GM18861 (cell line): ENCODE results near the gene PPP1R13L.
A peak's percentile ranks its signal among the peaks of the same experiment; 100 is the strongest.

Experiments
- ATAC-seq: cut with Tn5 transposase; IDR thresholded peaks from one replicate; pipeline ENCODE4 v1.9.1; 2021; ENCODE audit not compliant: unreplicated experiment

PPP1R13L gene

GRCh38 chr19:45370410-45371204 lies 34.3 kb downstream of the PPP1R13L start, which contains the start of gene ERCC2:
ERCC2 (minus strand) TSS chr19:45370573; CDS start chr19:45370540, 33 bp downstream.
- ATAC-seq, result peak; percentile 95

DNA sequence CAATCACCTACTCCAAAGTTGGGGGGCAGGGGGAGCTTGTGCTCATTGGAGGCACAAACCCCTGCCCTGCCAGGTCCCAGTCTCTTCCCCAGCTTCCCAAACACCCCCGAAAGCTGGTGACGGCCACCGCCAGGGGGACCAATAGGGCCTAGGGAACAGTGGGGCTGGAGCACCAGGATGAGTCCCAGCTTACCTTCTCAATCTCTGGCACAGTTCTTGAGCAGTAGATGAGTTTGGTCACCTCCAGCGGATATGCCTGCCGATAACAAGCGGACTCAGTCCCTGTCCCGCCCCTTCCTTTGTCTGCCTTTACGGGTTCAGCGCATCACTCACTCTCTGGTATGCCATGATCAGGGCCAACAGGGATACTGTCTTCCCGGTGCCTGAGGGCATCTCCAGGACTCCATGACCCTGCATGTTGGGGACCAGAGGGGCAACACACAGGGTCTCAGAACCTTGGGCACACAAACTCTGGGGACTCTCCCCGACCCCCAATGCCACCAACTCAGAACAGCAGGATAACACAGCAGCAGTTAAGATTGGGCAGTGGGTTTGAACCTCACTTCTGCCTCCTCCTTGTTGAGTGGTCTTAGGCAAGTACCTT lies 36.0 kb downstream of the PPP1R13L start:
- no peak for ATAC-seq

DNA sequence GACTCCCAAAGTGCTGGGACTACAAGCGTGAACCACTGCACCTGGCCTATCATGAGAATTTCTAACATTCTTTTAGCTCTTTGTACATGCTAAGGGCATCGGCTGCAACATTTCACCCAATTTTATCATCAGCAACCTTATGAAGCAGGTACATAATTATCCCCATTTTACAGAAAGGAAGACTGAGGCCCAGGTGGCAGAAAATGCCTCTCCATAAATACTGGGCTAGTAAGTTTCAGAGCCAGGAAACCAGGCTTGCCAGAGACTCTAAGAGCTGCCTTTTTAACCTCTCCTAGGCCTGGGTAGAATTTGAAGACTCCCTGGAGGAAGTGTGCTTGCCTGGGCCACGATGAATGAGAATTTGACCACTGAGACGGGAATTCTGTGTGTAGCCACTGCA lies 36.7 kb downstream of the PPP1R13L start:
- ATAC-seq, result no peak

- ATAC-seq, result no peak
Observed at GRCh38 chr19:45364696-45365095, 40.2 kb downstream of the PPP1R13L start.

DNA sequence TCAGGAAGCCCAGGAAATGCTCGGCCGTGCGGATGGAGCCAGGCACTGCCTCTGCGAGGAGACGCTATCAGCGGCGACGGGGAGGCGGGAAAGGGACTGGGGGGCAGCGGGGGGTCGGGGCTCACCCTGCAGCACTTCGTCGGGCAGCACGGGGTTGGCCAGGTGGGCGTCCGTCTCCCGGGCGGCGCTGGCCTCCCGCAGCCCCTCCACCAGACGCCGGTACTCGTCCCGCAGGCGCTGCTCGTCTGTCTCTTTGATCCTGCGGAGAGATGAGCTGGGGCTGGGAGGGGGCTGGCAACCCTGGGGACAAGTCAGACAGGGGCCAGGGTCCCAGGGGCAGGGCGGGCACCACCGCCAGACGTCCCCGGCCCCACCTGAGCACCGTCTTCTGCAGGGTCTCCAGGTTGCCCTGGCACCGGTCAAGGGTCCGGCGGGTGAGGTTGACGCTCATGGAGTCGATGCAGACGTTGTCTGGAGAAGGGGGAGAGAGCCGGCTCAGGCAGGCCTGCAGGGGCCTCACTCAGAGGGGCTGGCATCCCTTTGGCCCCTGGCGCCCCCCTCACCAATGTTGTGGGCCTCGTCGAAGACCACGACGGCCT lies 40.9 kb downstream of the PPP1R13L start:
- ATAC-seq, result no peak

- ATAC-seq, result no peak
Observed at GRCh38 chr19:45362291-45362690, 42.6 kb downstream of the PPP1R13L start.

- no peak for ATAC-seq
Observed at GRCh38 chr19:45361608-45362007, 43.3 kb downstream of the PPP1R13L start.

- ATAC-seq, result no peak
Observed at GRCh38 chr19:45358213-45358792, 46.6 kb downstream of the PPP1R13L start.

GRCh38 chr19:45357445-45357783 lies 47.5 kb downstream of the PPP1R13L start:
- no peak for ATAC-seq

DNA sequence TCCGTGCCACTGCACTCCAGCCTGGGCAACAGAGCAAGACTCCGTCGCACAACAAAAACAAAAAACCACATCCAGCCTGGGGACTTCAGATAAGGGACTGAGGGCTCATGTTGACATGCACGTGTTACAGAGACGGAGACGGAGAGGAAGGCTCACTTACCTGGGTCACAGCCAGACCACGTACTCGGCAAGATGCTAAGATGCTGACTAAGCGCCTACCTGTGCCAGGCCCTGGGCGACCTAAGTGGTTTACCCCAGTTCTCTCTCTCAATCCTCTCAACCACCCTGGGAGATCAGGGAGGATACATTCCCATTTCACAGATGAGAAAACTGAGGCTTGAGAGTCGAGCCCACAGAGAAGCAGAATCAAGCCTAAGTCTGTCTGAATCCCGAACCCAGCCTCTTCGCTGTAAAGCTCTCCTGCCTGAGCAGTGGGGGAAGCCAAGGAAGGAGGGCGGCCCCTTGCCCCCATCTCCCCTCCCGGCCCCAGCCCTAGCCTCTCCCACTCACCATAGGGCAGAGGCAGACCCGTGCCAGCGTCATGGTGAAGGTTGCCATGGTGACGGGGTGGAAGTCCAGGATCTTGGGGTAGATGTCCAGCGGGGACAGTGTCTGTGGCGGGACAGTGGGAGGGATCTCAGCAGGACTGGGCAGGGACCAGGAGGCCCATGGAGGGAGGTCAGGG lies 48.0 kb downstream of the PPP1R13L start:
- no peak for ATAC-seq

- no peak for ATAC-seq
Observed at GRCh38 chr19:45355910-45356309, 49.0 kb downstream of the PPP1R13L start.

GRCh38 chr19:45355402-45355801 lies 49.5 kb downstream of the PPP1R13L start:
- ATAC-seq, result no peak

DNA sequence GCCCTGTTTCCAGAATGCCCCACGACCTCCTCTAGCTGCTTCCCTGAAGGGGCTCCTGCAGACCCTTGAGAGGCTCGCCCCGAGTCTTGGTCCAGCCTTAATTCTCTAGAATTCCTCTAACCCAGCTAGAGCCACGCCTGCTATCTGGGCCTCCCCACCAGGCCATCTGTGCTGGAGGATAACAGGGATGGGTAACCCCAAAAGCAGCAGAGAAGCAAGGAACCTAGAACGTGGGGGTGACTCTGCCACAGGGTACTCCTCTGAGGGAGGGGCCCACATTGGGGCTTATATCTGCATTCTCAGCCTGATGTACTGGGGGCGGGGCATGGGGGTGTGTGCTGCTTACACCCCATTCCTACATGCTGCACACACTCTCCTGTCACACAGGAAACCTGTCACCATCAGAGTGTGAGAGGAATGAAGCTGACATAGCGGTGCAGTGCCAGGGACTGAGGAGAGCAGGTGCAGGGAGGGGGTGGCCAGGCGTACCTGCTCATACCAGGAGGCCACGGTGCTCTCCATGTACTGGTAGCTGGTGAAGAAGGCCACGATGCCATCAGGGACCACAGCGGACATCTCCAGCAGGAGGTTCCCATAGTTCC lies 50.5 kb downstream of the PPP1R13L start:
- ATAC-seq, result no peak

GRCh38 chr19:45352914-45353796 lies 51.7 kb downstream of the PPP1R13L start:
- no peak for ATAC-seq

- ATAC-seq, result no peak
Observed at GRCh38 chr19:45352471-45352870, 52.4 kb downstream of the PPP1R13L start.

- no peak for ATAC-seq
Observed at GRCh38 chr19:45352062-45352461, 52.8 kb downstream of the PPP1R13L start.

GRCh38 chr19:45351401-45351952 lies 53.4 kb downstream of the PPP1R13L start:
- no peak for ATAC-seq

GRCh38 chr19:45350477-45351058 lies 54.3 kb downstream of the PPP1R13L start:
- ATAC-seq, result no peak

GRCh38 chr19:45349430-45349941 lies 55.4 kb downstream of the PPP1R13L start:
- no peak for ATAC-seq
